Ramos (cell line): ENCODE measurements around the gene BNIPL.

Experiments
- in situ Hi-C: fragments of 300-500 bp; cut with MboI; formaldehyde crosslinking; loops from one replicate; pipeline ENCODE4 v1.14.3; 2022; ENCODE audit warnings: low sequenced_read_pairs; ENCODE audit not compliant: unreplicated experiment

The BNIPL gene

GRCh38 chr1:151036356-151036755 lies at the start of gene BNIPL:
Gene BNIPL (plus strand): TSS chr1:151036586. CDS start chr1:151036726, 140 bp downstream.
- in situ Hi-C loops, result no loop called here

- in situ Hi-C loops, result loop anchor here (25.0 kb wide), 1 partner anchor 726 kb away; the partner anchor contains the start of genes APH1A, C1orf54 and CA14
These were observed 48.5 kb upstream of the BNIPL start for GRCh38 chr1:150987924-150988323.

DNA sequence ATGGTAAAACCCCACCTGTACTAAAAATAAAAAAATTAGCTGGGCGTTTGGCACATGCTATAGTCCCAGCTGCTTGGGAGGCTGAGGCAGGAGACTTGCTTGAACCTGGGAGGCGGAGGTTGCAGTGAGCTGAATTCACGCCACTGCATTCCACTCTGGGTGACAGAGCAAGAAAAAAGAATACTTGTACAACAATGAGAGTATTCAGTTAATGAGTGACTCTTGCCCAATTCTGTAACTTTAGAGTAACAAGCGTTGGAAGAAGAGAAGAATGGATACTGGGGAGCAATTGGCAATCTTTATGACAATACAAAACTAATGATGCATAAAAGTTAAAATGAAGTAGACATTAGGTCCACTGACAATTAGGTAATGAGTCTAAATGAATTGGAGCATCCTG lies 43.8 kb upstream of the BNIPL start:
- in situ Hi-C loops, result loop anchor here (25.0 kb wide), 1 partner anchor 730 kb away; the partner anchor contains the start of genes APH1A, C1orf54 and CA14

DNA sequence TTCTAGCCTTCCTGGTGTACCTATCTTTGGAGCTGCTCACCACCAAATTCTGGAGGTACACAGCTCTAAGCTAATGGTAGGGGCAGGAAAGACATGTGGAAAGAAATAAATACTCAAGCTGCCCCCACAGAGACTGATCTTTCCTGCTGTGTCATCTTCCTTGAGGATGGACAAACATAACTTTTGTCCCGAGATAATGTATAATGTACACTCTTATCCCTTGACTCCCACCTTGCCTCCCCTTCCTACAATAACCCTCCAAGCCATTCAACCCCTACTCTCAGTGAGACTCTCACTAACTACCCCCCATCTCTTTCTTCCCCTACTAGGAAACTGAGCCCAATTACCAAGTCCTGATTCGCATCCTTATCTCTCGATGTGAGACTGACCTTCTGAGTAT lies 42.1 kb upstream of the BNIPL start:
- in situ Hi-C loops, result loop anchor here (25.0 kb wide), 1 partner anchor 732 kb away; the partner anchor contains the start of genes APH1A, C1orf54 and CA14

- in situ Hi-C loops, result loop anchor here (25.0 kb wide), 1 partner anchor 733 kb away; the partner anchor contains the start of genes APH1A, C1orf54 and CA14
These were observed 40.9 kb upstream of the BNIPL start for GRCh38 chr1:150995460-150995859.

DNA sequence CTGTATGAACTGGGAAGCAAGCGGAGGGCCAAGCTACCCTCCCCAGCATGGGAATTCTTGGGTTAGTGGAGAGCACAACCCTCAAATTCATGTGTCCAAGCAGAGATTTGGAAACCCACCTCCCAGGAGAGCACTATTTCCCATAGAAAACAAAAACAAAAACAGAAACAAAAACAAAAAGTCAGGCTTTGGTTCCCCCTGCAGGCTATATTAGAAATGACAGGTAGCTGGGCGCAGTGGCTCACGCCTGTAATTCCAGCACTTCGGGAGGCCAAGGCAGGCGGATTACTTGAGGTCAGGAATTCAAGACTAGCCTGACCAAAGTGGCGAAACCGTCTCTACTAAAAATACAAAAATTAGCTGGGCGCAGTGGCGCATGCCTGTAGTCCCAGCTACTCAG lies 40.5 kb upstream of the BNIPL start:
- in situ Hi-C loops, result loop anchor here (25.0 kb wide), 1 partner anchor 734 kb away; the partner anchor contains the start of genes APH1A, C1orf54 and CA14

DNA sequence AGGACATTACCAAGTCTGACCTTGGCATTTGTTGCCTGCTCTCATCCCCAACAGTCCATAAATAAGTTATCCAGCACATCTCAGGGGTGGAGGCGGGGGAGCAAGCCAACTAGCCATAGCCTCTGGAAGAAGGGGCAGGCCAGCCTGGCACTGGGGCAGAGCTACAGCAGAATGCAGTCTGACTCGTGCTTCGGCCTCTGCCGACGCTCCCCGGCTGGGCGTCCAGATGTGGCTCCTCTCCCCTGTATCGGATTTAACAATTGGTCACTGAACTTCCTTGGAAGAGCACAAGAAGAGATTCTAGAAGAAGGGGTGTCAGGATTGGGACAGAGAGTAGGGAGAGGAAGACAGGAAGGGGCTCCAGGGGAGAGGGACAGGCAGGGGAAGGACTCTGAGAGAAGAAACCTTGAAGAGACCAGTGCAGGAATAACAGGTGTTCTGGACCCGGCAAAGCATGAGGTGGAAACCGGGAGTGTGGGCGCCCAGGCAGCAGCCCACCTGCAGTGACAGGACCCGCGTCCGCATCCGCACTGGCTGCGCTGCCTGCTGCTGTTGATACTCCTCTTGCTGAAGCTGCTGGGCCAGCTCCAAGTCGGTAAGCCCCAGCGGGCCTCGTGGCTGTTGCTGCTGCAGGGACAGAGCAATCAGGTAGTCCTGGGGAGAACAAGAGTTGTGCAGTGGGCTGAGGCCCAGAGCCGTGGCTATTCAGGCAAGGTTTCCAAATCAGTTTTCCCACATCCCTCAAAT lies 39.1 kb upstream of the BNIPL start:
- in situ Hi-C loops, result loop anchor here (25.0 kb wide), 1 partner anchor 735 kb away; the partner anchor contains the start of genes APH1A, C1orf54 and CA14

GRCh38 chr1:150997949-150998348 lies 38.4 kb upstream of the BNIPL start:
- in situ Hi-C loops, result loop anchor here (25.0 kb wide), 1 partner anchor 736 kb away; the partner anchor contains the start of genes APH1A, C1orf54 and CA14

DNA sequence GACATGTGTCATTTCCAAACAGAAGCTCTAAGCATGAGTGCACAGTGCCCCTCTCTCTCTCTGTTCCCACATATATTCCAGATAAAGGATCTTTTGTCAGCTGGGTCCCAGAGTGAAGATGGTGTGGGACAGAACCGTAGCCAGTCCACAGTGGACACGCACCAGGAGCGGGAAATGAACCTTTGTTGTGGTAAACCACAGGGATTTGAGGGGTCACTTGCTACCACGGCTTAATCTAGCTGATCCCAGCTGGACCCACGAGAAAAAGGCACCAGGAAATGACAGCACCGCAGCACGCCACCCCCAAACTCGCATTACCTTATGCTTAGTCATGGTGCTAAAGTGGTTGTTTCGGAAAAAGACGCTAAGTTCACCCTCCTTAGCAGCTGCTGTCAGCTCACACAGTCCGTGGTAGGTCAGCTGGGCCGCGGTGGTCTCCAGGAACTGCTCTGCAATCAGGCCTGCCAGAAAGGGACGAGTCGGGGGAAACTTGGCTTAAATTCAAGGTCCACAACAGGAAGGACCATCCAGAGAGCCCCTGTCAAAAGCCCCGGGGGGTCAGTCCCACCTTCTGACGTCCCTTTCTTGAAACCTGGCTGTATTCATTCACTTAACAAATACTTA lies 37.2 kb upstream of the BNIPL start:
- in situ Hi-C loops, result loop anchor here (25.0 kb wide), 1 partner anchor 737 kb away; the partner anchor contains the start of genes APH1A, C1orf54 and CA14

- in situ Hi-C loops, result loop anchor here (25.0 kb wide), 1 partner anchor 738 kb away; the partner anchor contains the start of genes APH1A, C1orf54 and CA14
These were observed 36.5 kb upstream of the BNIPL start for GRCh38 chr1:150999926-151000325.

GRCh38 chr1:151000408-151000807 lies 36.0 kb upstream of the BNIPL start:
- in situ Hi-C loops, result no loop called here

DNA sequence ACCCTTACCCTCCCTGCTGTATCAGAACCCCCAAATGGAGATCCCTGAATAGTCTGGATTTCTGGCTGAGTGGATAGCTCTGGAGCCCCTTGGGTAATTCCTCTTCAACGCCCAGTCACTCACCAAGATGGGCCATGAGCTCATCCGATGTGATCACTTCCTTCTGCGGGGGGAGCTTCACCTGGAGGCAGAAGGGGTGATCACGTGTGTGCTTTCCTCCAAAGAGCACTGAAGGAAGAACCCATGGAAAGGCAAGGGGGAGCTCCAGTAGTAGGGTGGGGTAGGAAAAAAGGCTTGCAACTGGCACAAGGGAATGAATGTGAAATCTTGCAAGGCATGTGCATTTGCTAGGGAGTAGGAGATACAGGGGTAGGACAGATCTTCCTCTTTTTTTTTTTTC lies 34.8 kb upstream of the BNIPL start:
- in situ Hi-C loops, result no loop called here

GRCh38 chr1:151002051-151002450 lies 34.3 kb upstream of the BNIPL start:
- in situ Hi-C loops, result no loop called here

DNA sequence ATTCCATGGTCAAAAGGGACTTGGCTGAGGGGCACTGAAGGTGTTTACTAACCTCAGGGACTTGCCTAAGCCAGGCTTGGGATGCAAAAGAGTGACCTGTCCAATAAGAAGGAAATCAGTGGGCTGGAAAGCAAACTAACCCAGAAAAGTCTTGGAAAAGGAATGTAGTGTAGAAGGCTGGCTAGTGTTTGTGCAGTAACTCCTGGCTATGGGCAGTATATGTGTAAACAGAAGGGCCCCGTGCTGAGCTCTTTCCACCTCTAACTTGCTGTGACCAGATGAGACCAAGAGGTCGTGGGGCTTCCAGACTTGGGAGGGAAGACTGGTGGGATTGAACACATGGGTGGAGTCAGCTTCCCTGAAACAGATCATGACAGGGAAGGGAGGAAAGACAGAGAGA lies 33.8 kb upstream of the BNIPL start:
- in situ Hi-C loops, result no loop called here

DNA sequence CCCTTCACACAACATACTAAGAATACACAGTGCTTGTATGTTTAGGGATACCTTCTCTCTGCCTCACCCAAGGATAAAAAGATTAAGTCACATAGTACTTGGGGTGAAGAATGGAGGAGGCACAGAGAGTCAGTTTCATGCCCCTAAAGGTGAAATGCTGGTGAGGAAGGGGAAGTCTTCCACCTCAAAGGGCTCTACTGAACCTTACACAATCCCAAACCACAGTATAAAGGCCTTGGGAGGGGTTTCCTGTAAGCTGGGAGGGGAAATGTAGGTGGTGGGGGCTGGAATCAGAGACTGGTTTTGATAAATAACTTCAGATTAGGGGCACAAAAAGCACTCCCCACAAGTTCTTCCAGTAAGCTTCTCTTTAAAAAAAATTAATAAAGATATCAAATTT lies 33.2 kb upstream of the BNIPL start:
- in situ Hi-C loops, result no loop called here

- in situ Hi-C loops, result no loop called here
These were observed 30.6 kb upstream of the BNIPL start for GRCh38 chr1:151005729-151006319.

DNA sequence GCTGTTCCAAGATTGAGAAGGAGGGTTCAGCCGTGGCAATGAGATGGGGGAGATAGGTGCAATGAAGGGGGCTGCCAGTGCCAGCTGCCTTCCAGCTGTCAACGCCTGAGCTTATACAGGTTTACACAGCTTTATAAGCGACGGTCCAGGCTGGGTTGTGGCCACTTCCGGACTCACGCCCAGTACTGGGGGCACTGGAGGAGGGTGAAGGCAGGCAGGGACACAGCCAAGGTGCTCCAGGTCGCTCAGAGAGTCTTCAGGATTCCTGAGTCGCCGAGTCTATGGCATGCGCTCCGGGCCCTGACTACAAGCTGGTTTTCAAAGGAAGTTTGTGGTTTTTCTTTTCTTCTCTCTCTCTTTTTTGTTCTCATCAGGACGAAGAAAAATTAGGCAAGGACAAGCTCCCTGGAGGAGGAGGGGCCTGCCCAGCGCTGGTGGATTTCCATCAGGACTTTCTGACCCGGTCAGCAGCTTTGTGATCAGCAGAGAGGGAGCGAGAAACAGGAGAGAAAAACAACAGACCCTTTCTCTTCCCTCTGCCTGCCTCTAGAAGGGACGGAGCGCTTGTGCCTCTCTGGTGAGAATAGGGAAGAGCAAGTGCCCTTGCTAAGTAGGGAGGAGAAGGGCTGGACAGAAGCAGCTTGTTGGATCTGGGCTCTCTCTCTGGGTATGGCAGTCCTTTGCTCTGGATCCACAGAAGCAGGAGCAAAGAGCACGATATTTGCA lies 29.9 kb upstream of the BNIPL start, which contains the start of gene MINDY1:
MINDY1 (minus strand) TSS at position 576 of the 726 bp plus-strand sequence. CDS start 4,285 bp downstream, outside the sequence.
- in situ Hi-C loops, result no loop called here

- in situ Hi-C loops, result no loop called here
These were observed 28.5 kb upstream of the BNIPL start for GRCh38 chr1:151007853-151008243.

DNA sequence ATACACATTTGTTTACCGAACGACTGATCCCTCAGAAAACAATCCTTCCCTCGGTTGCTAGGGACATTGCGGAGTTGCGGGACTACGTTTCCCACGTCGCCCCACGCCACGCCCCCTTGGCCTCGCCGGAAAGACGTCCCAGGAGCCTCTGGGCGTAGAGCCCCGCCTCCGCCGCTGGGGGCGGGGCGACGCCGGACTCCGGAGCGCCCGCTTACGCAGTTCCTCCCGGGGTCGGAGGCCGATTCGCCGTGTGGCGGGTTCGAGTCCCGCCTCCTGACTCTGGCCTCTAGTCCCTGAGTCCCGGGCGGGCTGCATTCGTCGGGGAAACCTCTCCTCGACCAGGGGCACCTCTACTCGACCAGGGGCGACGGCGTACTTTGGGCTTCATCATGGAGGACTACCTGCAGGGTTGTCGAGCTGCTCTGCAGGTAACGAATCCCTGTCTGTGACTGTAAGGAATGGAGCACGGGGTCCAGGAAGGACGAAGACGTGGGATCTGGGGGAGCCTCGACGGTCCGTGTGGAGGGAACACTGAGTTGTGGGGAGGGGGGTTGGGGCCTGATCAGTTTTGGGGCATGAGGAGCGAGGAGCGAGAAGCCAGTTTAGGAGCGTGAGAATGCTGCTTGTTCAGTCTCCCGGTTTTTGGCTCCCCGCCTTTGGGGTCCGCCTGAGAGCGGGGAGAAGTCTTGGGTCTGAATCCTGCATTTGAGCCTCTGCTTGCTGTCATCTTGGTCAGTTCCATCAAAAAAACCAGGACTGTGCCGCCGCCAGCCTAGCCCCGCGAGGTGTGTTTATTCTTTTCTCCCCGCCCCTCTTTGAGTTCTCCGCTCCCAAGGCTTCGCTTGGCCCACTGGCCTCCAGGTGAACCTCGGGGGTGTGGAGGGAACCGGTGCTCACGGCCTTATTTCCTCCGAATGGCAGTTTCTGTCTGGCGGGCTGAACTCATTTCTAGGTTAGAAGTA lies 27.9 kb upstream of the BNIPL start, which contains the start of gene PRUNE1:
PRUNE1 (plus strand) TSS at position 206 of the 962 bp plus-strand sequence; CDS start at position 390, 184 bp downstream.
- in situ Hi-C loops, result no loop called here
